Natural killer cell (primary cell): ENCODE data around the gene FRRS1L. TPM values are rescaled to one million over a fixed set of nuclear protein-coding genes. Genes with fewer than 3 reads are reported as not detected.

Source experiments
- ATAC-seq, 3 donors: fragments of 150-1000 bp in 2 of 3; fragments of 200-7000 bp in 1 of 3; cut with Tn5 transposase; 1 replicate in 1 of 3; 2 replicates in 2 of 3; pipeline ENCODE4 v1.10.0; 2021; ENCODE audit warnings: mild to moderate bottlenecking in 2 of 3, moderate library complexity in 2 of 3
- DNase-seq, 2 donors: peaks; one replicate each; pipeline versions ENCODE4 v3.0.0 to v3.0.0-alpha.2; 2013 to 2021; ENCODE audit warnings: mixed read lengths in 1 of 2
- H3K27ac ChIP-seq: one replicate; pipeline ENCODE4 v1.5.1; 2013; ENCODE audit warnings: mild to moderate bottlenecking, low read length
- H3K27me3 ChIP-seq: one replicate; pipeline ENCODE4 v1.6.1; 2013; ENCODE audit warnings: low read length; ENCODE audit not compliant: control insufficient read depth, insufficient read depth
- H3K36me3 ChIP-seq: one replicate; pipeline ENCODE4 v1.6.1; 2013; ENCODE audit warnings: low read length; ENCODE audit not compliant: control insufficient read depth, insufficient read depth
- H3K4me1 ChIP-seq: one replicate; pipeline ENCODE4 v1.6.1; 2013; ENCODE audit warnings: low read length; ENCODE audit not compliant: control insufficient read depth, insufficient read depth
- H3K4me3 ChIP-seq: one replicate; pipeline ENCODE4 v1.5.1; 2013; ENCODE audit warnings: low read length
- H3K9me3 ChIP-seq: one replicate; pipeline ENCODE4 v1.6.1; 2013; ENCODE audit warnings: low read length; ENCODE audit not compliant: control insufficient read depth, insufficient read depth
- H3K27ac Mint-ChIP-seq, 2 donors: one replicate each; pipeline ENCODE4 v1.8.0; 2022; ENCODE audit warnings: mild to moderate bottlenecking in 2 of 2, mixed read lengths in 2 of 2, moderate library complexity in 1 of 2
- H3K27me3 Mint-ChIP-seq, 2 donors: one replicate each; pipeline ENCODE4 v1.8.0; 2022; ENCODE audit warnings: low read depth in 2 of 2, mixed read lengths in 2 of 2
- H3K36me3 Mint-ChIP-seq: one replicate; pipeline ENCODE4 v1.8.0; 2022; ENCODE audit warnings: mixed read lengths
- H3K4me1 Mint-ChIP-seq, 2 donors: one replicate each; pipeline ENCODE4 v1.8.0; 2022; ENCODE audit warnings: mixed read lengths in 2 of 2
- H3K4me3 Mint-ChIP-seq: one replicate; pipeline ENCODE4 v1.8.0; 2022; ENCODE audit warnings: mild to moderate bottlenecking, moderate library complexity, mixed read lengths
- H3K9me3 Mint-ChIP-seq, 2 donors: one replicate each; pipeline ENCODE4 v1.8.0; 2022; ENCODE audit warnings: mixed read lengths in 2 of 2
- WGBS: methylation state at CpG from one replicate; pipeline ENCODE4 v1.1.7; 2013; ENCODE audit warnings: missing lambda C conversion rate; ENCODE audit not compliant: insufficient coverage; 5-methylcytosine and 5-hydroxymethylcytosine counted together
- intact Hi-C: fragments of 100-400 bp; cut with micrococcal nuclease; formaldehyde crosslinking; loops from one replicate; pipeline ENCODE4 v1.14.2; 2022
- total RNA-seq, 4 donors: library from RNA; stranded (reverse); fragments of 120-200 nt in 1 of 4; gene quantifications; one replicate each; pipeline versions ENCODE4 v1.2.3 to v1.2.4, GENCODE V29; 2013 to 2022
- TF ChIP-seq, protein P1 (sequence below): fragments of 200-600 bp; IDR thresholded peaks from one replicate; pipeline ENCODE4 v1.8.0; 2022; ENCODE audit warnings: antibody characterized with exemption

The FRRS1L gene
- total RNA-seq, 3 donors from 2014 or later (not counting 1 experiment from before 2014, with no cell fraction given) = not detected

DNA sequence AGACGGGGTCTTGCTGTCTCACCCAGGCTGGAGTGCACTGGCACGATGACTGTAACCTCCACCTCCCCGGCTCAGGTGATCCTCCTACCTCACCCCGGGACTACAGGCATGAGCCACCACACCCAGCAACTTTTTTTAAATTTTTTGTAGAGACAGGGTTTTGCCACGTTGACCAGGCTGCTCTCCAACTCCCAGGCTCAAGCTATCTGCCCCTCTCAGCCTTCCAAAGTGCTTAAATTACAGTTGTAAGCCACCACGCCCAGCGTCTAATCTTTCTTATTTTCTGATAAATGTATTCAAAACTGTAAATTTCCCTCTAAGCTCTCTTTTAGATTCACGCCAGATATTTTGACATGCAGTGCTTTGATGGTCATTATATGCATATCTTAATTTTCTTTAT, 10.3 kb downstream of the FRRS1L start:
- TF ChIP-seq, protein P1, sequence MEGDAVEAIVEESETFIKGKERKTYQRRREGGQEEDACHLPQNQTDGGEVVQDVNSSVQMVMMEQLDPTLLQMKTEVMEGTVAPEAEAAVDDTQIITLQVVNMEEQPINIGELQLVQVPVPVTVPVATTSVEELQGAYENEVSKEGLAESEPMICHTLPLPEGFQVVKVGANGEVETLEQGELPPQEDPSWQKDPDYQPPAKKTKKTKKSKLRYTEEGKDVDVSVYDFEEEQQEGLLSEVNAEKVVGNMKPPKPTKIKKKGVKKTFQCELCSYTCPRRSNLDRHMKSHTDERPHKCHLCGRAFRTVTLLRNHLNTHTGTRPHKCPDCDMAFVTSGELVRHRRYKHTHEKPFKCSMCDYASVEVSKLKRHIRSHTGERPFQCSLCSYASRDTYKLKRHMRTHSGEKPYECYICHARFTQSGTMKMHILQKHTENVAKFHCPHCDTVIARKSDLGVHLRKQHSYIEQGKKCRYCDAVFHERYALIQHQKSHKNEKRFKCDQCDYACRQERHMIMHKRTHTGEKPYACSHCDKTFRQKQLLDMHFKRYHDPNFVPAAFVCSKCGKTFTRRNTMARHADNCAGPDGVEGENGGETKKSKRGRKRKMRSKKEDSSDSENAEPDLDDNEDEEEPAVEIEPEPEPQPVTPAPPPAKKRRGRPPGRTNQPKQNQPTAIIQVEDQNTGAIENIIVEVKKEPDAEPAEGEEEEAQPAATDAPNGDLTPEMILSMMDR = no peak
- intact Hi-C loops = no loop called here

GRCh38 chr9:109150925-109151545, 16.0 kb downstream of the FRRS1L start:
- TF ChIP-seq, protein P1 = no peak
- H3K36me3 ChIP-seq = no peaks in the 10 kb centered on the region
- DNase-seq = no peak
- Mint-ChIP-seq H3K27ac (no peak overlapping the region), H3K9me3 (peaks cover 0 to 4% of the 10 kb centered on the region in 2 donors), H3K4me3 (no peak overlapping the region), H3K36me3 (no peaks in the 10 kb centered on the region), H3K4me1 (no peaks in the 10 kb centered on the region), H3K27me3 (peaks cover 11 to 13% of the 10 kb centered on the region in 2 donors)
- H3K9me3 ChIP-seq = peaks cover 9% of the 10 kb centered on the region
- intact Hi-C loops = no loop called here
- ATAC-seq = no peak
- H3K27ac ChIP-seq = no peak overlapping the region
- H3K4me1 ChIP-seq = no peaks in the 10 kb centered on the region
- 73% methylated on average over 3 of the region's 3 CpGs for WGBS
- peaks cover 3% of the 10 kb centered on the region for H3K27me3 ChIP-seq
- no peak overlapping the region for H3K4me3 ChIP-seq

More for the DNA sequence above, 10.3 kb downstream of the FRRS1L start:
- Mint-ChIP-seq H3K27me3 (peaks cover 24 to 43% of the 10 kb centered on the region in 2 donors), H3K4me3 (no peak overlapping the region), H3K27ac (no peak overlapping the region), H3K4me1 (no peaks in the 10 kb centered on the region), H3K9me3 (peaks cover 0 to 4% of the 10 kb centered on the region in 2 donors), H3K36me3 (no peaks in the 10 kb centered on the region)
- DNase-seq (no peak), ATAC-seq (no peak)
- H3K27me3 ChIP-seq = peaks cover 2% of the 10 kb centered on the region
- H3K4me3 ChIP-seq = no peak overlapping the region
- 89% methylated on average over 6 of the region's 8 CpGs for WGBS
- H3K36me3 ChIP-seq = no peaks in the 10 kb centered on the region
- H3K4me1 ChIP-seq = no peaks in the 10 kb centered on the region
- H3K27ac ChIP-seq = no peak overlapping the region
- H3K9me3 ChIP-seq = peaks cover 9% of the 10 kb centered on the region

- Histone ChIP-seq H3K27me3 (peaks cover 3% of the 10 kb centered on the region), H3K27ac (no peak overlapping the region), H3K36me3 (no peaks in the 10 kb centered on the region), H3K9me3 (peaks cover 9% of the 10 kb centered on the region), H3K4me1 (no peaks in the 10 kb centered on the region), H3K4me3 (no peak overlapping the region)
- DNase-seq (no peak), ATAC-seq (no peak)
- intact Hi-C loops = no loop called here
- Mint-ChIP-seq H3K9me3 (peaks cover 0 to 4% of the 10 kb centered on the region in 2 donors), H3K36me3 (no peaks in the 10 kb centered on the region), H3K4me3 (no peak overlapping the region), H3K27me3 (peaks cover 11 to 13% of the 10 kb centered on the region in 2 donors), H3K27ac (no peak overlapping the region), H3K4me1 (no peaks in the 10 kb centered on the region)
- TF ChIP-seq, protein P1 = no peak
- WGBS = 100% methylated on average over 1 of the region's 4 CpGs
These were observed 17.3 kb downstream of the FRRS1L start for GRCh38 chr9:109149722-109150121.

DNA sequence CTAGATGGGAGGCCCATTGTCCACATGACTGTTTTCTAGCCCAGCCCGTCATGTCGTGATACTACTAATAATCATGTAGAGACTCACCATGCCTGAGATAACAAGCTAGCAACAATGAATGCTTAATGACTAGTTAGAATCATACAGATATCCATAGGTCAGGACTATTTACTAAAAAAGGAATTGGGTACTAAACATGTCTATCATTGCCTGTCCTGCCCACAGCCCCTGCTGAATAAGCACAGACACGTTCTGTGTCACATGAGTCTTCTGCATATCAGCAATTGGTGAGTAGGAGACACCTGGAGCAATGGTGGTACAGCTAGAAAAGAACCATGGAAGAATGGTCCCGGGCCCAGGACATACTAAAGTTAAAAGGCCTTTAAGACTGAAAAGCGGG, 18.0 kb downstream of the FRRS1L start:
- no peak overlapping the region for H3K27ac Mint-ChIP-seq
- peaks cover 8% of the 10 kb centered on the region for H3K9me3 ChIP-seq
- no peaks in the 10 kb centered on the region for H3K36me3 ChIP-seq
- H3K27me3 Mint-ChIP-seq = peaks cover 5 to 11% of the 10 kb centered on the region in 2 donors
- peaks cover 2% of the 10 kb centered on the region for H3K4me1 ChIP-seq
- no peak for ATAC-seq
- TF ChIP-seq, protein P1 = no peak
- H3K4me1 Mint-ChIP-seq = peaks cover 4% of the 10 kb centered on the region in 2 donors
- no peak overlapping the region for H3K4me3 ChIP-seq
- intact Hi-C loops = no loop called here
- no peak for DNase-seq
- H3K27ac ChIP-seq = no peak overlapping the region
- 92% methylated on average over 5 of the region's 5 CpGs for WGBS
- peaks cover 3% of the 10 kb centered on the region for H3K27me3 ChIP-seq
- no peaks in the 10 kb centered on the region for H3K36me3 Mint-ChIP-seq
- H3K9me3 Mint-ChIP-seq = peaks cover 0 to 4% of the 10 kb centered on the region in 2 donors
- no peak overlapping the region for H3K4me3 Mint-ChIP-seq
